Measurements from ENCODE around the gene TCF12. TPM values are rescaled to one million over a fixed set of nuclear protein-coding genes. Genes with fewer than 3 reads are reported as not detected.

Gene TCF12
- total RNA-seq, 1 donor from 2014 or later, result 93.0 TPM

DNA sequence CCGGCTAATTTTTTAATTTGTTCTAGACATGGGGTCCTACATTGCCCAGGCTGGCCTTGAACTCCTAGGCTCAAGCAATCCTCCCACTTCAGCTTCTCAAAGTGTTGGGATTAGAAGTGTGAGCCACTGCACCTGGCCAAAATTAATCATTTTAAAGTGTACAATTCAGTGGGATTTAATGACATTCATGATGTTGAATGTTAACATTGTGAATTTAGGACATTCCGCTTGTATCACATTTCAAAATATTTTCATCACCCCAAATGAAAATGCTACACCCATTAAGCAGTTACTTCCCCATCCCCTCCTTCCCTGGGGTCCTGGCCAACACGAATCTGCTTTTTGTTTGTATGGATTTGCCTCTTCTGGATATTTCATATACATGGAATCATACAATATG, 395.8 kb downstream of the TCF12 start:
- no peaks in the 10 kb centered on the region for H3K9me3 ChIP-seq
- intact Hi-C loops (cut with DNase I), result no loop called here
- no peak for DNase-seq
- no peak for ATAC-seq
- TF ChIP-seq CTCF (IDR thresholded peaks at IDR 0.05), result no peak
- no peaks in the 10 kb centered on the region for H3K27me3 ChIP-seq (ENCODE audit: low read depth)
- no peak overlapping the region for H3K27ac ChIP-seq
- no peaks in the 10 kb centered on the region for H3K36me3 ChIP-seq
- no peak overlapping the region for H3K4me3 ChIP-seq
- H3K4me1 ChIP-seq, result no peaks in the 10 kb centered on the region

DNA sequence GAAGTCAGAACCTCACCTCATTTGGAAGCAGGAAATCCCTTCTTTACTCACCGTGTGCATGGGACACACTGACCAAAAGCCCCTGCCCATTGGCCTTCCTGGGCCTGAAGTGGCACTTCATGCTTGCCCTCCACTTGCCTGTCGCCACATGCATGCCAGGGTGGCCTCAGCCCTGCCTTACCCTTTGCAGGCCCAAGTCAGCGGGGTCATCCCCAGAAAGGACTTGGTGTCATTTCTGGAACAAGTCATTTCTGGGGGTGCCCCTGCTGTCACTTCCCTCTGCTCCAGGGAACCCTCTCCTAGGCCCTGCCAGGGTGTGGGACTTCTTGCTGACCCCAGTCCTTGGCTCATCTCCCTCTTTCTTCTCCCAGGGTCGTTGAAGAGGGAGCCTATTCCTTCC, 398.0 kb downstream of the TCF12 start:
- Histone ChIP-seq H3K4me3 (no peak overlapping the region), H3K4me1 (peaks cover 8% of the 10 kb centered on the region), H3K27ac (no peak overlapping the region), H3K9me3 (no peaks in the 10 kb centered on the region), H3K27me3 (ENCODE audit: low read depth) (no peaks in the 10 kb centered on the region), H3K36me3 (no peaks in the 10 kb centered on the region)
- peak in 1 of 2 donors; percentile 5 for ATAC-seq
- TF ChIP-seq CTCF (IDR thresholded peaks at IDR 0.05), result no peak
- intact Hi-C loops (cut with DNase I), result no loop called here
- no peak for DNase-seq

- Histone ChIP-seq H3K27ac (no peak overlapping the region), H3K4me3 (no peak overlapping the region), H3K4me1 (peaks cover 8% of the 10 kb centered on the region), H3K36me3 (no peaks in the 10 kb centered on the region), H3K9me3 (no peaks in the 10 kb centered on the region), H3K27me3 (ENCODE audit: low read depth) (no peaks in the 10 kb centered on the region)
- no peak for DNase-seq
- no peak for TF ChIP-seq CTCF (IDR thresholded peaks at IDR 0.05)
- intact Hi-C loops (cut with DNase I), result no loop called here
- ATAC-seq, result no peak
Measured at GRCh38 chr15:57319226-57319918, 400.9 kb downstream of the TCF12 start.

DNA sequence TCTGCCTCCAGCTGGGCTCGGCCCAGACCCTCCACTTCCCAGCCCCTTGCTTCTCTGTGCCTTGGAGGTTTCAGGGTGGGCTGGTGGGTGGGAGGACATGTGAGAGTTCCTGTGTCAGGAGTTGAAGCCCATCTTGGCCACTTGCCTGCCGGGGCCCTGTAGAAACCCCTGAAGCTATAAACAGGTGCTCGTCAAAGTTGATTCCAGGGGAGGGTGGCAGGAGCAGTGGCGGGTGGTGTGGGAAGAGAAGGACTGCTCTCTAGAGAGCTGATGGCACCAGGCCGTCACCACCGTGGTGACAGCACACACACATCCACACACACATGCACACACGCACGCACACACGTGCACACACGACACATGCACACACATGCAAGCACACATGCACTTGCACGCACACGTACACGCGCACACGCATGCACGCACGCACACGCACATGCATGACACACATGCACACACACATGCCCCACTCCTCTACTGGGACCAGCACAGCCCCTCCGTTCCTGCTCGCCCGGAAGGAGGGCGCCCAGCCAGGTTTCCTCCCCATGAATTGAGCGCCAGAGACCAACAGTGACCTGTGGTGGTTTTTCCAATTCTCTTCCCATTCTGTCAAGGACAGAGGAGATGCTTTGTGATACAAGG, 401.6 kb downstream of the TCF12 start:
- DNase-seq, result no peak
- no peak overlapping the region for H3K4me3 ChIP-seq
- intact Hi-C loops (cut with DNase I), result no loop called here
- peak overlapping the region; percentile 18 for H3K27ac ChIP-seq
- no peak for ATAC-seq
- TF ChIP-seq CTCF (IDR thresholded peaks at IDR 0.05), result no peak
- no peaks in the 10 kb centered on the region for H3K9me3 ChIP-seq
- H3K4me1 ChIP-seq, result peaks cover 8% of the 10 kb centered on the region
- no peaks in the 10 kb centered on the region for H3K27me3 ChIP-seq (ENCODE audit: low read depth)
- no peaks in the 10 kb centered on the region for H3K36me3 ChIP-seq

- H3K27ac ChIP-seq, result peak overlapping the region; percentile 18
- intact Hi-C loops (cut with DNase I), result no loop called here
- H3K9me3 ChIP-seq, result no peaks in the 10 kb centered on the region
- DNase-seq (no peak), ATAC-seq (peak; percentile 4 to 33)
- H3K4me3 ChIP-seq, result no peak overlapping the region
- H3K27me3 ChIP-seq (ENCODE audit: low read depth), result no peaks in the 10 kb centered on the region
- no peak for TF ChIP-seq CTCF (IDR thresholded peaks at IDR 0.05)
- H3K4me1 ChIP-seq, result peaks cover 8% of the 10 kb centered on the region
- H3K36me3 ChIP-seq, result no peaks in the 10 kb centered on the region
Measured at GRCh38 chr15:57320631-57321220, 402.3 kb downstream of the TCF12 start.
